CD4-positive, alpha-beta memory T cell (primary cell): Measurements from ENCODE around the gene DNM3. TPM values are rescaled to one million over a fixed set of nuclear protein-coding genes. Genes with fewer than 3 reads are reported as not detected.

Experiments
- CTCF ChIA-PET: fragments of 350-600 bp; sonication (Branson Sonifier 250); formaldehyde crosslinking; loops from one replicate; lab custom pipeline; 2021; ENCODE audit warnings: inconsistent platforms; ENCODE audit not compliant: partially characterized antibody; lab: Charles Lee
- POLR2A ChIA-PET: fragments of 350-600 bp; sonication (Branson Sonifier 250); formaldehyde crosslinking; loops from one replicate; lab custom pipeline; 2021; ENCODE audit not compliant: partially characterized antibody; lab: Charles Lee
- DNase-seq, 5 donors: peaks; one replicate each; pipeline versions ENCODE4 v3.0.0 to v3.0.0-alpha.2; 2020 to 2022; ENCODE audit warnings: mixed read lengths in 1 of 5
- H3K27ac ChIP-seq: one replicate; pipeline ENCODE4 v1.7.0; 2013; ENCODE audit warnings: low read depth, low read length
- H3K27me3 ChIP-seq: 2 replicates; pipeline ENCODE4 v1.7.0; 2013; ENCODE audit warnings: mild to moderate bottlenecking, low read length, moderate library complexity; ENCODE audit not compliant: insufficient read depth
- H3K36me3 ChIP-seq: 2 replicates; pipeline ENCODE4 v1.7.0; 2013; ENCODE audit warnings: mild to moderate bottlenecking, low read length, moderate library complexity; ENCODE audit not compliant: insufficient read depth
- H3K4me1 ChIP-seq: 2 replicates; pipeline ENCODE4 v1.7.0; 2013; ENCODE audit warnings: mild to moderate bottlenecking, low read length, moderate library complexity; ENCODE audit not compliant: insufficient read depth
- H3K4me3 ChIP-seq, 2 donors: one replicate each; pipeline ENCODE4 v1.7.0; 2013; ENCODE audit warnings: low read length in 2 of 2, mild to moderate bottlenecking in 1 of 2
- H3K9me3 ChIP-seq, 2 donors: one replicate each; pipeline ENCODE4 v1.7.0; 2013; ENCODE audit warnings: low read length in 2 of 2, control low read depth in 1 of 2; ENCODE audit not compliant: control insufficient read depth in 1 of 2
- H3K27ac Mint-ChIP-seq, 7 donors: one replicate each; pipeline ENCODE4 v1.8.0; 2020 to 2021; ENCODE audit warnings: mixed read lengths in 7 of 7, mild to moderate bottlenecking in 6 of 7, inconsistent platforms in 3 of 7, moderate library complexity in 3 of 7
- H3K27me3 Mint-ChIP-seq, 2 donors: one replicate each; pipeline ENCODE4 v1.8.0; 2020 to 2021; ENCODE audit warnings: mixed read lengths in 2 of 2
- H3K36me3 Mint-ChIP-seq, 2 donors: one replicate each; pipeline ENCODE4 v1.8.0; 2020 to 2021; ENCODE audit warnings: mixed read lengths in 2 of 2, inconsistent platforms in 1 of 2, mild to moderate bottlenecking in 1 of 2
- H3K4me1 Mint-ChIP-seq, 4 donors: one replicate each; pipeline ENCODE4 v1.8.0; 2020 to 2021; ENCODE audit warnings: mixed read lengths in 4 of 4, mild to moderate bottlenecking in 1 of 4
- H3K4me3 Mint-ChIP-seq, 8 donors: one replicate each; pipeline ENCODE4 v1.8.0; 2020 to 2021; ENCODE audit warnings: mixed read lengths in 8 of 8, mild to moderate bottlenecking in 7 of 8, moderate library complexity in 6 of 8, inconsistent platforms in 3 of 8
- H3K9me3 Mint-ChIP-seq, 8 donors: one replicate each; pipeline ENCODE4 v1.8.0; 2020 to 2021; ENCODE audit warnings: mixed read lengths in 8 of 8, mild to moderate bottlenecking in 5 of 8, inconsistent platforms in 3 of 8, moderate library complexity in 1 of 8
- intact Hi-C: fragments of 100-400 bp; cut with micrococcal nuclease; formaldehyde crosslinking; loops from one replicate; pipeline ENCODE4 v1.15.1; 2023
- polyA plus RNA-seq, 2 donors: library from polyadenylated mRNA; unstranded; fragments of 300-500 nt; fragmentation: Illumina TruSeq; gene quantifications; one replicate each; pipeline ENCODE4 v1.2.3, GENCODE V29; 2021
- total RNA-seq, 2 experiments: library from RNA; stranded (reverse); gene quantifications; one replicate each; pipeline ENCODE4 v1.2.3, GENCODE V29; 2021

Gene DNM3
- total and polyA plus RNA-seq, 4 experiments from 2014 or later = 0.37 to 2.7 (median 1.4) TPM

DNA sequence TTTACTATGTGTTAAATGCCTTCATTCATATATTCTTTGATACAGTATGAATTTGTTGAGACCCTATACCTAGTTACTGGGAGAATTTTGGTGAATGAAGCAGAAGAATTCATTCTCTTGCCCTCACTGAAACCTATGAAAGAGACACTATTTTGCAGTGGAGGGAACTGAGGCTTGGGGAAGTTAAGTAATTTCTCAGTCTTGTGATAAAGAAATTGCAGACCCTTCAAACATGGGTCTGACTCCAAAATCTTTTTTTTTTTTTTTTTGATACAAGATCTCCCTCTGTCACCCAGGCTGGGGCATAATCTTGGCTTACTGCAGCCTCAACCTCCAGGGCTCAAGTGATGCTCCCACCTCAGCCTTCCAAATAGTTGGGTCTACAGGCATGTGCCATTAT is 132.1 kb downstream of the DNM3 start:
- H3K4me1 Mint-ChIP-seq = no peaks in the 10 kb centered on the region
- Histone ChIP-seq H3K27ac (no peak overlapping the region), H3K27me3 (no peaks in the 10 kb centered on the region), H3K9me3 (no peaks in the 10 kb centered on the region), H3K4me1 (no peaks in the 10 kb centered on the region), H3K36me3 (no peaks in the 10 kb centered on the region), H3K4me3 (no peak overlapping the region)
- CTCF ChIA-PET = interaction anchor here (1.1 kb wide), 1 partner anchor 15 kb away, joined by 3 read pairs; no protein-coding TSS in a partner anchor
- POLR2A ChIA-PET = no interaction called here
- H3K36me3 Mint-ChIP-seq = no peaks in the 10 kb centered on the region
- no peak overlapping the region for H3K27ac Mint-ChIP-seq
- no peak for DNase-seq
- no peak overlapping the region for H3K4me3 Mint-ChIP-seq
- H3K9me3 Mint-ChIP-seq = peaks cover 0 to 7% (median 2%) of the 10 kb centered on the region in 8 donors
- intact Hi-C loops = no loop called here
- peaks cover 0 to 5% of the 10 kb centered on the region in 2 donors for H3K27me3 Mint-ChIP-seq

DNA sequence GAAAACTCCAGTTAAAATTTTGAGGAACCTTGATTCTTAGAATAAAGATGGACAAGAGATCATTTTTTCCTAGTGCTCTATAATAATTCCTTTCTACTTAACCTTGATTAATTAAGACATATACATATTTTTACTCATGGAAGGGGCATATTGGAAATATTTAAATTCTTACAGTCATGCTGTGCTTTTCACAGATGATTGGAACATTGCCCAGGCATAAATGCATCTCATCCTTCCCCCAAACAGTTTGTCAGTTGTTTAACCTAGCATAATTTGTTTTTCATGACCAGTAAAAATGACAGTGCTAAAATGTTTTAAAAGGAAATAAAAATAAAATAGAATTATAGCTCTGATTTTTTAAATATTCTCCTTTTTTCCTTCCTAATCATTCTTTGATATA is 140.0 kb downstream of the DNM3 start:
- no peaks in the 10 kb centered on the region for H3K36me3 Mint-ChIP-seq
- peaks cover 0 to 5% of the 10 kb centered on the region in 2 donors for H3K27me3 Mint-ChIP-seq
- no peak overlapping the region for H3K27ac Mint-ChIP-seq
- no peaks in the 10 kb centered on the region for H3K4me1 Mint-ChIP-seq
- Histone ChIP-seq H3K9me3 (no peaks in the 10 kb centered on the region), H3K27ac (no peak overlapping the region), H3K27me3 (no peaks in the 10 kb centered on the region), H3K4me3 (no peak overlapping the region), H3K36me3 (no peaks in the 10 kb centered on the region), H3K4me1 (no peaks in the 10 kb centered on the region)
- H3K9me3 Mint-ChIP-seq = peaks cover 0 to 2% (median 0%) of the 10 kb centered on the region in 8 donors
- intact Hi-C loops = loop anchor here (10.0 kb wide), 1 partner anchor 497 kb away; the partner anchor contains the start of gene PRRC2C
- H3K4me3 Mint-ChIP-seq = no peak overlapping the region
- ChIA-PET POLR2A (no interaction called here), CTCF (interaction anchor here (1.2 to 9.5 kb wide), 4 partner anchors 10 to 629 kb away, joined by 3 to 162 read pairs (median 3); no protein-coding TSS in a partner anchor)
- DNase-seq = no peak

DNA sequence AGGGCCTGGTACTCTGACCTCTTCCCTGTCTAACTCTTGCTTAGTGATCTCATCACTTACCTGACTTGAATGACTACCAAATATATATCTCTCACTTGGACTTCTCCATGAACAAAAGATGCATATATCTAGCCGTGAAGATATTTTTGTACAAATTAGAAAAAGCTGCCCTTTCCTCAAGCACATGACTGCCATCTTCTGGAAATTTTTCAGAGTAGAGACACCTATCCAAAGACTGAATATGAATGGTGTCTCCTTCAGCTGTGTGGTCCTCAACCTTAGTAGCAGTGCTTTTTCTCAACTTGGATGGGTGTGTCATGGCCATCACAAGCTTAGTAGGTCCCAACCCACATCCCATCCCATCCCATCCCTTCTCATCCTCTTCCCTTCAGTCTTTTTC is 142.3 kb downstream of the DNM3 start:
- Histone ChIP-seq H3K27me3 (no peaks in the 10 kb centered on the region), H3K4me3 (no peak overlapping the region), H3K27ac (no peak overlapping the region), H3K4me1 (no peaks in the 10 kb centered on the region), H3K9me3 (no peaks in the 10 kb centered on the region), H3K36me3 (no peaks in the 10 kb centered on the region)
- peaks cover 0 to 5% of the 10 kb centered on the region in 2 donors for H3K27me3 Mint-ChIP-seq
- H3K4me1 Mint-ChIP-seq = no peaks in the 10 kb centered on the region
- CTCF ChIA-PET = interaction anchor here (1.0 to 9.5 kb wide), 9 partner anchors 9 to 474 kb away, joined by 3 to 162 read pairs (median 5); no protein-coding TSS in a partner anchor
- POLR2A ChIA-PET = no interaction called here
- no peaks in the 10 kb centered on the region for H3K9me3 Mint-ChIP-seq
- peaks cover 0 to under 1% of the 10 kb centered on the region in 2 donors for H3K36me3 Mint-ChIP-seq
- H3K27ac Mint-ChIP-seq = no peak overlapping the region
- intact Hi-C loops = loop anchor here (10.0 kb wide), 1 partner anchor 499 kb away; the partner anchor contains the start of gene PRRC2C
- no peak for DNase-seq
- no peak overlapping the region for H3K4me3 Mint-ChIP-seq

DNA sequence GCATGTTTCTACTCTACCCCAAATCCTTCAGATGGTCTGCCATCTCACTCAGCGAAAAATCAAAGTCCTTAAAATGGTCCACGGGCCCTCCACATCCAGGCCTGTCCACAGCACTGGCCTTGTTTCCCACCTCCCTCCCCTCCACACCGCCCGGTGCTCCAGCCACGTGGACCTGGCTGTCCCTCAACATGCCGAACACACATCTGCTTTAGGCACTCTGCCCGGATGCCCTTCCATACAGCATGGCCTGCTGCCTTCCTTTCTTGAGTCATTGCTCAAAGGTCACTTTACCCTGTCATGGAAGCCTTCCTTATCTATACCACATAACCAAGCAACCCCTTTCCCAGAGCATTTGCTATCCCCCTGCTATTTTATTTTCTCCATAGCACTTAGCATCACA is 143.0 kb downstream of the DNM3 start:
- H3K9me3 Mint-ChIP-seq = no peaks in the 10 kb centered on the region
- H3K27me3 ChIP-seq = no peaks in the 10 kb centered on the region
- no peaks in the 10 kb centered on the region for H3K4me1 Mint-ChIP-seq
- DNase-seq = no peak
- H3K4me3 ChIP-seq = no peak overlapping the region
- H3K27ac ChIP-seq = no peak overlapping the region
- H3K36me3 Mint-ChIP-seq = peaks cover 0 to 4% of the 10 kb centered on the region in 2 donors
- H3K4me1 ChIP-seq = no peaks in the 10 kb centered on the region
- H3K27me3 Mint-ChIP-seq = peaks cover 0 to 5% of the 10 kb centered on the region in 2 donors
- intact Hi-C loops = loop anchor here (10.0 kb wide), 1 partner anchor 499 kb away; the partner anchor contains the start of gene PRRC2C
- no peaks in the 10 kb centered on the region for H3K36me3 ChIP-seq
- ChIA-PET POLR2A (no interaction called here), CTCF (interaction anchor here (1.0 to 9.5 kb wide), 10 partner anchors 8 to 419 kb away, joined by 3 to 162 read pairs (median 8); no protein-coding TSS in a partner anchor)
- H3K27ac Mint-ChIP-seq = peak overlapping the region in 1 of 7 donors; percentile 63
- H3K4me3 Mint-ChIP-seq = no peak overlapping the region
- no peaks in the 10 kb centered on the region for H3K9me3 ChIP-seq

DNA sequence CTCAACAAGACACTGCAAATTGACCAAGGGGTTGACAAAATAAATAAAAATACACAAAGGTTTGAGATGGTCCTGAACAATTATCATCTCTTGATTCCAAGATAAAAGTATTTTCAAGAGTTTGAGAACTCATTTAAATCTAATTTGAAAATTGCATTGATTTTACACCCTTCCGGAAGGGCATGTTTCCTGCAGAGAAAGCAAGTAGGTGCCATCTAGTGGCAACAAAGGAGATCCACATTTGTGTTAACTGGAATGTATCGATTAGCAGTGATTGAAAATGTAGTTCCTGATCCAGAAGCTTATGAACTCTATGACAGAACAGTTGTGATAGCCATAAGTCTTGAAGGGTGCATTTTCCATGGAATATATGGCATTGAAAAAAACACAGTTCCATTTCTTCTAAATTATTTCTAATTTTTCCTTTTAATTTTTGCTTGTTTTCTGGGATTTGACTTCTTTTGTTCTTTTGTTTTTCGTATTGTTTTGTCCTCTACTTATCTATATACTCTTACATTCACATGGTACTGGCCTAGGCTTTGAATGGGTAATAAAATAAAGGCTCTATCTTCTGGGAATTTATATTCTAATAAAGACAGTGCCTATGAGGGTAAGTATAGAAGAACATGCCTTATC is 143.7 kb downstream of the DNM3 start:
- H3K4me1 Mint-ChIP-seq = no peaks in the 10 kb centered on the region
- Histone ChIP-seq H3K4me3 (no peak overlapping the region), H3K27ac (no peak overlapping the region), H3K9me3 (no peaks in the 10 kb centered on the region), H3K36me3 (no peaks in the 10 kb centered on the region), H3K4me1 (no peaks in the 10 kb centered on the region), H3K27me3 (no peaks in the 10 kb centered on the region)
- H3K27ac Mint-ChIP-seq = no peak overlapping the region
- intact Hi-C loops = loop anchor here (1.0 to 10.0 kb wide), 4 partner anchors 184 to 500 kb away; partner anchors contain the start of gene PRRC2C
- no peaks in the 10 kb centered on the region for H3K9me3 Mint-ChIP-seq
- peaks cover 0 to 5% of the 10 kb centered on the region in 2 donors for H3K27me3 Mint-ChIP-seq
- H3K4me3 Mint-ChIP-seq = no peak overlapping the region
- ChIA-PET POLR2A (no interaction called here), CTCF (interaction anchor here (0.9 to 9.5 kb wide), 17 partner anchors 9 to 502 kb away, joined by 3 to 162 read pairs (median 5); partner anchors contain the start of genes DNM3 and PRRC2C)
- DNase-seq = peak in 4 of 5 donors; percentile 46 to 55 (median 49)
- H3K36me3 Mint-ChIP-seq = peaks cover 0 to 4% of the 10 kb centered on the region in 2 donors

DNA sequence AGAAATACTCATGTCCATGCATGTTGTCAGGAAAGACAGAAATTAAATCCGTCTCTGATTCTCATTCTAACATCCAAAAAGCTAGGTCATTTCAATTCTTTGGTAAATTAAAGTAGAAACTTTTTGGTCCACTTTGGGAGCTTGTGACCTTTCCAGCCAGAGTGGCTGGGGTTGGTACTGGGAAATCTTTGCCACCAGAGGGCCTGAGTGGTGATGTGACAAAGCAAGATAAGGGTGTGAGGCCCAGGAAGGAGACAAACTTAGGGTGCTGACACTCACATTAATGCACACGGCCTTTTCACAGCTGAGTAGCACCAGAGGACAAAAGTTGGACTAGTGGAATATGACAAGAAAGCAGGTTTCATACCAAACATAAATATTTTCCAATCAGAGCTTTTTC is 144.3 kb downstream of the DNM3 start:
- no peak for DNase-seq
- Histone ChIP-seq H3K36me3 (no peaks in the 10 kb centered on the region), H3K4me3 (no peak overlapping the region), H3K27me3 (no peaks in the 10 kb centered on the region), H3K27ac (no peak overlapping the region), H3K4me1 (no peaks in the 10 kb centered on the region), H3K9me3 (no peaks in the 10 kb centered on the region)
- intact Hi-C loops = loop anchor here (1.0 to 10.0 kb wide), 4 partner anchors 184 to 501 kb away; partner anchors contain the start of gene PRRC2C
- no peaks in the 10 kb centered on the region for H3K9me3 Mint-ChIP-seq
- no peaks in the 10 kb centered on the region for H3K4me1 Mint-ChIP-seq
- ChIA-PET POLR2A (no interaction called here), CTCF (interaction anchor here (0.9 to 9.5 kb wide), 21 partner anchors 9 to 502 kb away, joined by 3 to 162 read pairs (median 5); partner anchors contain the start of genes DNM3 and PRRC2C)
- peaks cover 0 to 5% of the 10 kb centered on the region in 2 donors for H3K27me3 Mint-ChIP-seq
- H3K4me3 Mint-ChIP-seq = no peak overlapping the region
- peaks cover 0 to 4% of the 10 kb centered on the region in 2 donors for H3K36me3 Mint-ChIP-seq
- no peak overlapping the region for H3K27ac Mint-ChIP-seq

DNA sequence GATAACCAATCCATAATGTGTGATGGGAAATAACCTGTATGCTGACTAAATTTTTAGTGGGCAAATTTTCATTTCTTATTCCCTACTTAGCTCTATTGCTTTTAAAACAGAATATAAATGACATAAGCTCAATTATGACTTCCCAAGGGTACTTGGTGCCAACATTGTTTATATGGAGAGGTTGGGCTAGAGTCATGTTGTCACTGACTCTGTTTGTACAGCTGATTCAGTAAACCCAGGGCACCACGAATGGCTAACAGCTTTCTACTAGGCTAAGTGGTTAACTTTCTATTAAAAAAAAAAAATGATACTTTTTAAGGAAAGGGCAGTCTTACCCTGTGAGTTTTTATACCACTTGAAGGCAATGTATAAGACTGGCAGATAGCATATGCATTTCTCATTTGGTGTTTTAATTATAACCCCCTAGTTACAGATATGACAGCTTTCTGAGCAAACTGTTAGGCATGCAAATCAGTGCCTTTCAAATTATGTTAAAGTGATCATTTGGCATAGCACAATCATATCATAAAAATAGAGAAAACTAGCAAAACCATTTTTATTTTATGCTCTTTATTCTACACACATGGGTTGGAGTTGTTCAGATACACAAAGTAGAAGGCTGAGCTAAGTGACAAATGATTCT is 147.1 kb downstream of the DNM3 start:
- Mint-ChIP-seq H3K4me3 (no peak overlapping the region), H3K4me1 (no peaks in the 10 kb centered on the region), H3K27me3 (peaks cover 0 to 2% of the 10 kb centered on the region in 2 donors), H3K9me3 (no peaks in the 10 kb centered on the region), H3K27ac (no peak overlapping the region), H3K36me3 (peaks cover 0 to 4% of the 10 kb centered on the region in 2 donors)
- H3K4me1 ChIP-seq = no peaks in the 10 kb centered on the region
- POLR2A ChIA-PET = no interaction called here
- H3K27me3 ChIP-seq = no peaks in the 10 kb centered on the region
- intact Hi-C loops = loop anchor here (10.0 kb wide), 1 partner anchor 504 kb away; the partner anchor contains the start of gene PRRC2C
- H3K9me3 ChIP-seq = no peaks in the 10 kb centered on the region
- H3K36me3 ChIP-seq = no peaks in the 10 kb centered on the region
- no peak overlapping the region for H3K4me3 ChIP-seq
- CTCF ChIA-PET = interaction anchor here (0.7 to 6.8 kb wide), 6 partner anchors 9 to 344 kb away, joined by 3 to 88 read pairs (median 6); no protein-coding TSS in a partner anchor
- no peak for DNase-seq
- H3K27ac ChIP-seq = no peak overlapping the region
